ENCODE measurements around the gene LZTS2.
A peak's percentile ranks its signal among the peaks of the same experiment; 100 is the strongest.
"Not testable (repeated sequence)": the region's sequence is repeated elsewhere in the genome, so short reads cannot be mapped to it uniquely, and the experiment has no call there.

The LZTS2 gene

GRCh38 chr10:101031796-101032636 lies 32.4 kb downstream of the LZTS2 start:
- Histone ChIP-seq H2AFZ (ENCODE audit: low read length) (peak overlapping the region; percentile 97), H3K79me2 (ENCODE audit: insufficient read depth, low read length) (no peaks in the 10 kb centered on the region; the same call in 1 of the 2 replicates), H3K4me3 (ENCODE audit: low read length, poor library complexity, severe bottlenecking) (peak overlapping the region; percentile 77), H3K9ac (ENCODE audit: low read depth, low read length, poor library complexity, severe bottlenecking) (peak overlapping the region; percentile 67), H4K20me1 (ENCODE audit: insufficient read depth, low read length, poor library complexity, severe bottlenecking) (no peaks in the 10 kb centered on the region), H3K9me2 (replicated peaks; ENCODE audit: low read depth, low read length) (no peaks in the 10 kb centered on the region), H3K27me3 (ENCODE audit: insufficient read depth, low read length, poor library complexity, severe bottlenecking) (no peaks in the 10 kb centered on the region), H3F3A (ENCODE audit: low read depth) (no peaks in the 10 kb centered on the region), H3K9me3 (ENCODE audit: insufficient read depth, low read depth, low read length) (no peaks in the 10 kb centered on the region), H3K4me2 (ENCODE audit: low read depth, low read length, poor library complexity, severe bottlenecking) (peak overlapping the region; percentile 97), H3K36me3 (ENCODE audit: insufficient read depth, low read length) (peaks cover 3% of the 10 kb centered on the region; the same call in 1 of the 2 replicates), H3K4me1 (ENCODE audit: insufficient read depth, low read length, poor library complexity, severe bottlenecking) (peaks cover 29% of the 10 kb centered on the region)
- TF ChIP-seq EZH2phosphoT487 (IDR thresholded peaks at IDR 0.05; ENCODE audit: borderline replicate concordance) = no peak
- TF ChIP-seq, protein P1, sequence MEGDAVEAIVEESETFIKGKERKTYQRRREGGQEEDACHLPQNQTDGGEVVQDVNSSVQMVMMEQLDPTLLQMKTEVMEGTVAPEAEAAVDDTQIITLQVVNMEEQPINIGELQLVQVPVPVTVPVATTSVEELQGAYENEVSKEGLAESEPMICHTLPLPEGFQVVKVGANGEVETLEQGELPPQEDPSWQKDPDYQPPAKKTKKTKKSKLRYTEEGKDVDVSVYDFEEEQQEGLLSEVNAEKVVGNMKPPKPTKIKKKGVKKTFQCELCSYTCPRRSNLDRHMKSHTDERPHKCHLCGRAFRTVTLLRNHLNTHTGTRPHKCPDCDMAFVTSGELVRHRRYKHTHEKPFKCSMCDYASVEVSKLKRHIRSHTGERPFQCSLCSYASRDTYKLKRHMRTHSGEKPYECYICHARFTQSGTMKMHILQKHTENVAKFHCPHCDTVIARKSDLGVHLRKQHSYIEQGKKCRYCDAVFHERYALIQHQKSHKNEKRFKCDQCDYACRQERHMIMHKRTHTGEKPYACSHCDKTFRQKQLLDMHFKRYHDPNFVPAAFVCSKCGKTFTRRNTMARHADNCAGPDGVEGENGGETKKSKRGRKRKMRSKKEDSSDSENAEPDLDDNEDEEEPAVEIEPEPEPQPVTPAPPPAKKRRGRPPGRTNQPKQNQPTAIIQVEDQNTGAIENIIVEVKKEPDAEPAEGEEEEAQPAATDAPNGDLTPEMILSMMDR (conservative IDR thresholded peaks at IDR 0.05; ENCODE audit: low read length) = no peak

- TF ChIP-seq EZH2phosphoT487 (IDR thresholded peaks at IDR 0.05; ENCODE audit: borderline replicate concordance) = no peak
- TF ChIP-seq, protein P1 (conservative IDR thresholded peaks at IDR 0.05; ENCODE audit: low read length) = no peak
- H3K4me1 ChIP-seq (ENCODE audit: insufficient read depth, low read length, poor library complexity, severe bottlenecking) = peaks cover 29% of the 10 kb centered on the region
- H3K9me2 ChIP-seq (replicated peaks; ENCODE audit: low read depth, low read length) = no peaks in the 10 kb centered on the region
- H3F3A ChIP-seq (ENCODE audit: low read depth) = no peaks in the 10 kb centered on the region
- peak overlapping the region; percentile 67 for H3K9ac ChIP-seq (ENCODE audit: low read depth, low read length, poor library complexity, severe bottlenecking)
- peak overlapping the region; percentile 77 for H3K4me3 ChIP-seq (ENCODE audit: low read length, poor library complexity, severe bottlenecking)
- peak overlapping the region; percentile 97 for H2AFZ ChIP-seq (ENCODE audit: low read length)
- no peaks in the 10 kb centered on the region for H3K9me3 ChIP-seq (ENCODE audit: insufficient read depth, low read depth, low read length)
- peaks cover 10% of the 10 kb centered on the region; the same call in 1 of the 2 replicates for H3K36me3 ChIP-seq (ENCODE audit: insufficient read depth, low read length)
- H4K20me1 ChIP-seq (ENCODE audit: insufficient read depth, low read length, poor library complexity, severe bottlenecking) = no peaks in the 10 kb centered on the region
- H3K79me2 ChIP-seq (ENCODE audit: insufficient read depth, low read length) = no peaks in the 10 kb centered on the region; the same call in 1 of the 2 replicates
- no peaks in the 10 kb centered on the region for H3K27me3 ChIP-seq (ENCODE audit: insufficient read depth, low read length, poor library complexity, severe bottlenecking)
- H3K4me2 ChIP-seq (ENCODE audit: low read depth, low read length, poor library complexity, severe bottlenecking) = peak overlapping the region; percentile 97
Observed at GRCh38 chr10:101032637-101033224, 33.1 kb downstream of the LZTS2 start.

GRCh38 chr10:101033276-101033675 lies 33.7 kb downstream of the LZTS2 start:
- H3K4me3 ChIP-seq (ENCODE audit: low read length, poor library complexity, severe bottlenecking) = peak overlapping the region; percentile 77
- H3F3A ChIP-seq (ENCODE audit: low read depth) = no peaks in the 10 kb centered on the region
- H3K4me2 ChIP-seq (ENCODE audit: low read depth, low read length, poor library complexity, severe bottlenecking) = peak overlapping the region; percentile 97
- H2AFZ ChIP-seq (ENCODE audit: low read length) = no peak overlapping the region
- peaks cover 29% of the 10 kb centered on the region for H3K4me1 ChIP-seq (ENCODE audit: insufficient read depth, low read length, poor library complexity, severe bottlenecking)
- no peak for TF ChIP-seq EZH2phosphoT487 (IDR thresholded peaks at IDR 0.05; ENCODE audit: borderline replicate concordance)
- TF ChIP-seq, protein P1 (conservative IDR thresholded peaks at IDR 0.05; ENCODE audit: low read length) = no peak
- no peaks in the 10 kb centered on the region for H3K9me3 ChIP-seq (ENCODE audit: insufficient read depth, low read depth, low read length)
- H3K79me2 ChIP-seq (ENCODE audit: insufficient read depth, low read length) = no peaks in the 10 kb centered on the region; the same call in 1 of the 2 replicates
- no peaks in the 10 kb centered on the region for H3K9me2 ChIP-seq (replicated peaks; ENCODE audit: low read depth, low read length)
- H3K9ac ChIP-seq (ENCODE audit: low read depth, low read length, poor library complexity, severe bottlenecking) = peak overlapping the region; percentile 67
- H4K20me1 ChIP-seq (ENCODE audit: insufficient read depth, low read length, poor library complexity, severe bottlenecking) = no peaks in the 10 kb centered on the region
- H3K36me3 ChIP-seq (ENCODE audit: insufficient read depth, low read length) = peaks cover 12% of the 10 kb centered on the region; the same call in 1 of the 2 replicates
- H3K27me3 ChIP-seq (ENCODE audit: insufficient read depth, low read length, poor library complexity, severe bottlenecking) = no peaks in the 10 kb centered on the region

DNA sequence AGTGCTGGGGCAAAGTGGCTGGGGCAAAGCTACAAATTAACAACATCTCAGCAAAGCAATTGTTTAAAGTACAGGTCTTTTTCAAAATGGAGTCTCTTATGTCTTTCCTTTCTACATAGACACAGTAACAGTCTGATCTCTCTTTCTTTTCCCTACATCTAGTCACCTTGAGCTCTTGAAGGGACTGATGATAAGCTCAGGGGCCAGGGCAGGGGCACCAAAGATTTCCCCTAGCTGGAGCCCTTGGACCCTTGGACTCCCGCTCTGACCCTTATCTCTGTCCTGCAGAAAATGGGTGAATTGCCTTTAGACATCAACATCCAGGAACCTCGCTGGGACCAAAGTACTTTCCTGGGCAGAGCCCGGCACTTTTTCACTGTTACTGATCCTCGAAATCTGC lies 34.8 kb downstream of the LZTS2 start:
- Histone ChIP-seq H3K4me1 (ENCODE audit: insufficient read depth, low read length, poor library complexity, severe bottlenecking) (peaks cover 29% of the 10 kb centered on the region), H3K36me3 (ENCODE audit: insufficient read depth, low read length) (peaks cover 12% of the 10 kb centered on the region; the same call in 1 of the 2 replicates)
- H3F3A ChIP-seq (ENCODE audit: low read depth); H3K9me3 ChIP-seq (ENCODE audit: insufficient read depth, low read depth, low read length); H3K9ac ChIP-seq (ENCODE audit: low read depth, low read length, poor library complexity, severe bottlenecking); H3K27me3 ChIP-seq (ENCODE audit: insufficient read depth, low read length, poor library complexity, severe bottlenecking); H2AFZ ChIP-seq (ENCODE audit: low read length); H3K4me2 ChIP-seq (ENCODE audit: low read depth, low read length, poor library complexity, severe bottlenecking); H3K79me2 ChIP-seq (ENCODE audit: insufficient read depth, low read length); H3K4me3 ChIP-seq (ENCODE audit: low read length, poor library complexity, severe bottlenecking); H3K9me2 ChIP-seq (replicated peaks; ENCODE audit: low read depth, low read length); H4K20me1 ChIP-seq (ENCODE audit: insufficient read depth, low read length, poor library complexity, severe bottlenecking): not testable (repeated sequence)
